GM21723 (cell line): Measurements from ENCODE around the gene GRSF1.
"Not testable (repeated sequence)": the region's sequence is repeated elsewhere in the genome, so short reads cannot be mapped to it uniquely, and the experiment has no call there.

ENCODE experiments used
- ATAC-seq: cut with Tn5 transposase; IDR thresholded peaks from one replicate; pipeline ENCODE4 v1.9.1; 2021; ENCODE audit warnings: mild to moderate bottlenecking, moderate library complexity; ENCODE audit not compliant: unreplicated experiment

Gene GRSF1

DNA sequence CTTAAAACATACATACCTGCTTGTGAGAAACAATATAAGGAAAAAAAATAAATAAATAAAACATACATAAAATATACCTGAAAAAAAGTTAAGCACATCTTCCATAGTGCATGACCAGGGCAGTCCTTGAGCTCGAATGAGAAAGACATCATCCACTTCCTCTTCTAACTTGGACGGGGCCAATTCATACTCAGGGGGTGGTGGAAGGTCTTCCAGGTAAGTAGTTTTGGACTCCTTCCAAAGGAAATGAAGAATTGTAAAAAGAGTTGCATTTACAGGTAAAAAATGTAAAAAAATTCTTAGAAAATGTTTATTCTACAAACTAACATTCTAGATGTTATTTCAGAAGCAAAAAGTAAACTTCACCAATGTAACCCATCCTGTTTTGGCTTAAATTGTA is 3.6 kb downstream of the GRSF1 start:
- no peak for ATAC-seq

- ATAC-seq, result no peak
These were observed 6.0 kb downstream of the GRSF1 start for GRCh38 chr4:70833675-70834074.

GRCh38 chr4:70831293-70831692 is 8.4 kb downstream of the GRSF1 start:
- ATAC-seq, result no peak

DNA sequence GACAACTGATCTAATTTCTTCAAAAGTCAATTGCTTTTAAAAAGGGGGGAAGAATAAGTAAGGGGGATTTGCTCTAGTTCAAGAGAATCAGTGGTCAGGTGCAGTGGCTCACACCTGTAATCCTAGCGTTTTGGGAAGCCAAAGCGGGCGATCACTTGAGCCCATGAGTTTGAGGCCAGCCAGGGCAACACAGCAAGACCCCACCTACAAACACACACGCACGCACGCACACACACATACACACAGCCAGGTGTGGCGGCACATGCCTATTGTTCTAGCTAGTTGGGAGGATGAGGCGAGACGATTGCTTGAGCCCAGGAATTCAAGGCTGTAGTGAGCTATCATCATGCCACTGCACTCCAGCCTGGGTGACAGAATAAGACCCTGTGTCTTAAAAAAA is 9.6 kb downstream of the GRSF1 start:
- ATAC-seq, result no peak

- no peak for ATAC-seq
These were observed 10.2 kb downstream of the GRSF1 start for GRCh38 chr4:70829492-70829891.

- no peak for ATAC-seq
These were observed 10.7 kb downstream of the GRSF1 start for GRCh38 chr4:70829015-70829414.

GRCh38 chr4:70818921-70819320 is 20.8 kb downstream of the GRSF1 start:
- ATAC-seq, result no peak

GRCh38 chr4:70818173-70818855 is 21.4 kb downstream of the GRSF1 start:
- ATAC-seq, result peak; percentile 44

- ATAC-seq, result peak; percentile 58
These were observed 22.8 kb downstream of the GRSF1 start for GRCh38 chr4:70816894-70817293.

DNA sequence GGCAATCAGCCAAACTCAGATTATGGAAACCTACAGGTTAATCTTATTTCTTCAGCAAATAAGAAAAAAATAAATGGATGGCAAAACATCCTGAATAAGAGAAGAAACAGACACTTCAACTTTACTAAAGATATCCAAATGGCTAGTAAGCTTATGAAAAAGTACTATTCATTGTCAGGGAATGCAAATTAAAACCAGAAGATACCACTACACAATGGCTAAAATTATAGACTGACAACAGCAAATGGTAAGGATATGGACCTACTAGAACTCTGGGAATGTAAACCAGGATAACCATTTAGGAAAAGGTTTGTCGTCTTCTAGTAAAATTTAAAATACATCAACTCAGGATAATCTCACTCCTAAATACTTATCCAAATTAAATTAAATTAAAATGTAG is 24.3 kb downstream of the GRSF1 start:
- no peak for ATAC-seq

GRCh38 chr4:70808151-70808550 is 31.5 kb downstream of the GRSF1 start:
- ATAC-seq, result no peak

GRCh38 chr4:70802928-70803580 is 36.6 kb downstream of the GRSF1 start:
- ATAC-seq, result no peak

DNA sequence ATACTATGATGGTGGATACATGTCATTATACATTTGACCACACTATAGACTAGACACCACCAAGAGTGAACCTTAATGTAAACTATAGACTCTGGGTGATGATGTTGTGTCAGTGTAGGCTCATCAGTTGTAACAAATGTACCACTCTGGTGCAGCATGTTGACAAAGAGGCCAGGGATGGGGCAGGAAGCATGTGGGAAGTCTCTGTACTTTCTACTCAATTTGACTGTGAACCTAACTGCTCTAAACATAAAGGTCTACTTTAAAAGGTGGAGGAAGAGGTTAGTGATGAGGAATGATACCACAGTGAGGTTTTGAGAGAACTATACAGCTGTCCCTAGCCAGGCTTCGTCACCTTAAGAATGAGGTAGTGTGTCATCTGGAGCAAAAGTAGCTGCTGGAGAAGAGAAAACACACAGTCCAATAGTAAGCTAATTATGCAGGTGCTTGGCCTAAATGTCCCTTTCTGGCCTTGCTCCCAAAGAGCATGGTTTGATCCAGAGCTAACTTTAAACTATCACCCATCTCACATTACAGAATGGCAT is 38.4 kb downstream of the GRSF1 start:
- no peak for ATAC-seq

GRCh38 chr4:70793626-70794025 is 46.1 kb downstream of the GRSF1 start:
- no peak for ATAC-seq

DNA sequence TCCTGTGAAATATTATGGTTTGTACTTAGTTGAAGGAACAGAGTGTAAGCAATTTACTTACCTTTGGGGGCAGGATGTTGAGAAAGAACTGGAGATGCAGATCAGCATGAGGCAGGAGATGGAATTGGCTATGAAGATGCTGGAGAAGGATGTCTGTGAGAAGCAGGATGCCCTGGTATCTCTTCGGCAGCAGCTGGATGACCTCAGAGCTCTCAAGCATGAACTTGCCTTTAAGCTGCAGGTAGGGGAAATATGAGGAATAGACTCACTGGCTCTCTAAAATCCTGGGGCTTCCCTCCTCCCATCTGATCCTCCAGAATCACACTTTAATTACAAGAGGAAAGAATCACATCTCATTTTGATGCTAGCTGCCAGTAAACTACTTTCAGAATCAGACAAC is 51.0 kb downstream of the GRSF1 start:
- no peak for ATAC-seq

DNA sequence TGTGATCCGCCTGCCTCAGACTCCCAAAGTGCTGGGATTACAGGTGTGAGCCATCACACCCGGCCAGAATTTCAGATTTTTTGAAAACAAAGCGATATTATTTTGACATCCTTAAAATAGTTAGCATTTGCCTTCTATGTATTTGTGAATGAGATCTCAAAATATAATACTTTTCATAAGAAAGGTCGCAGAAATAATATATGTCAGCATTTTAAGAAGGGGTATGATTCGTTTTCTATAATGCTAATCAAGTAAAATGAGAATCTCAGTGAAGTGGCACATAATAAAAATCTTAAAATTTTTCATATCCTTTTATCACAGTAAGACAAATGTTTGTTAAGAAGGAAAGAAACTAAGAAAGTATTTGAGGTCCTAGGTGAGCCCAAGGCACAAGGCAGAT is 52.2 kb downstream of the GRSF1 start:
- ATAC-seq, result no peak

- no peak for ATAC-seq
These were observed 56.6 kb downstream of the GRSF1 start for GRCh38 chr4:70783096-70783495.

DNA sequence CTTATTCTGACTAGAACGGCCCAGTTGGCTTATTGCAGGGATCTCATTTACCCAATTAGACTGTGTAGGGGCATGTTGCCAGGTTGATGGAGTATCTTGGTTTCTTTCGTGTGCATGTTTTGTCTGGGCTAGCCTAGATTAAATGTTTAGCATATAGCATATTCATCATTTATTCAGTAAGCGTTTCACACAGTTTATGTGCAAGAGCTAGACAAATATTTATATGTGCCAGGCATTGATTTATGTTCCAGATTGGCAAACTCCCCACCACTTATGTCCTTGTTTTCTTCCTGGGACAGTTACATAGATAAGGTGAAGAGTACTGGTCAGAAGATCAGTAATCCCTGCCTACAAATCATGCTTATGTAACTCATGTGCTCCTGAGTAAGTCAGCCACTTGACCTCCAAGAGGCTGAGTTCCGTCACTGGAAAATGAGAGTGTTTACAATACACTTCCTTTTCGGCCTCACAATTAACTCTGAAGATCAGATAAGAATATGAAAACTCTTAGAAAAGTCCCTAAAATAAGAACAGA is 60.7 kb downstream of the GRSF1 start:
- no peak for ATAC-seq

- peak; percentile 75 for ATAC-seq
These were observed 66.6 kb downstream of the GRSF1 start for GRCh38 chr4:70772929-70773555.

DNA sequence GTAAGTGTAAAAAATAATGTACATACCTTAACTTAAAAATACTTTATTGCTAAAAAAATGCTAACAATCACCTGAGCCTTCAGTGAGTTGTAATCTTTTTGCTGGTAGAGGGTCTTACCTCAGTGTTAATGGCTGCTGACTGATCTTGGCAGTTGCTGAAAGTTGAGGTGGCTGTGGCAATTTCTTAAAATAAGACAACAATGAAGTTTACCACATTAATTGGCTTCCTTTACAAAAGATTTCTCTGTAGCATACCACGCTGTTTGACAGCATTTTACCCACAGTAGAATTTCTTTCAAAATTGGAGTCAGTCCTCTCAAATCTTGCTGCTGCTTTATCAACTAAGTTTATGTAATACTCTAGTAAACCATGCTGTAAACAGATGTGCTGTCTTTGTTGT is 70.3 kb downstream of the GRSF1 start:
- ATAC-seq, result not testable (repeated sequence)

DNA sequence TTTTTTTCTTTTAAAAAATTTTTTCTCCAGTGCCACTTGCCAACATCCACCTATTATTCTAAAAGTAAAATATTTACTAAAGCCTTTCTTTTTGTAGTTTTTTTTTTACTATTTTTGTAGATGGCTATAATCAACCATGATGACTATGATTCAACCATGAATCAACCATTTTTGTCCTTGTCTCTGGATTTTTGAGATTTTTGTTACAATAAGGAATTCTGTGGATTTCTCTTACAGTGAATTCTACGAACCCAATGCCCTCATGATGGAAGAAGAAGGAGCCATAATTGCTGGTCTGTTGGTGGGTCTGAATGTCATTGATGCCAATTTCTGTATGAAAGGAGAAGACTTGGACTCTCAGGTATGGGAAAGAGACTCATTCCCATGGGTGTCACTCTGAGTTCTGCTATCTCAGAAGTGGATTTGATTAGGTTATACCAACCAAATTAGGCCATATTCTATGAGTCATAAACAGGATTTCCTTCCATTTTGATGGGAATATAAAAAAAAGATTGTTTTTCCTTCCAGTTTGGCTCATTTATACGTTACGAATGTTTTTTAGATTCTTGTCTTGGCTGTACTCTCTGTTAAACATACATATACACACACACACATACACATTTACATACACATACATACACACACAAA is 71.3 kb downstream of the GRSF1 start:
- no peak for ATAC-seq
